NT2/D1 (cell line): ENCODE data around the gene CD93.

Experiments
- SUZ12 ChIP-seq: IDR thresholded peaks from 2 replicates; pipeline ENCODE4 v1.6.1; 2011; ENCODE audit not compliant: insufficient read length, insufficient read depth; ENCODE audit errors: extremely low read depth
- YY1 ChIP-seq: IDR thresholded peaks from 2 replicates; pipeline ENCODE4 v1.6.1; 2011; ENCODE audit not compliant: insufficient read length, insufficient read depth

GRCh38 chr20:23071996-23072395 is 14.1 kb downstream of the CD93 start:
- TF ChIP-seq SUZ12 (no peak), YY1 (no peak)
